SK-N-MC (cell line): ENCODE measurements around the gene BNIP3.

Source experiments
- EZH2 ChIP-seq: fragments of 200-600 bp; sonication (generic); IDR thresholded peaks from one replicate; pipeline ENCODE4 v1.6.1; 2017; ENCODE audit warnings: antibody characterized with exemption
- FOXP2 ChIP-seq: optimal IDR thresholded peaks from 2 replicates; pipeline ENCODE3; 2011; ENCODE audit warnings: mild to moderate bottlenecking, moderate library complexity; ENCODE audit not compliant: insufficient read depth; ENCODE audit errors: extremely low read length, control extremely low read depth
- POLR2AphosphoS5 ChIP-seq: IDR thresholded peaks from 2 replicates; pipeline ENCODE4 v1.6.1; 2012; ENCODE audit warnings: mild to moderate bottlenecking, low read depth, low read length, borderline replicate concordance

GRCh38 chr10:131933016-131933695 lies 48.6 kb downstream of the BNIP3 start:
- TF ChIP-seq EZH2 (no peak), POLR2AphosphoS5 (no peak), FOXP2 (no peak)
